ENCODE data around the gene FBXW11.

DNA sequence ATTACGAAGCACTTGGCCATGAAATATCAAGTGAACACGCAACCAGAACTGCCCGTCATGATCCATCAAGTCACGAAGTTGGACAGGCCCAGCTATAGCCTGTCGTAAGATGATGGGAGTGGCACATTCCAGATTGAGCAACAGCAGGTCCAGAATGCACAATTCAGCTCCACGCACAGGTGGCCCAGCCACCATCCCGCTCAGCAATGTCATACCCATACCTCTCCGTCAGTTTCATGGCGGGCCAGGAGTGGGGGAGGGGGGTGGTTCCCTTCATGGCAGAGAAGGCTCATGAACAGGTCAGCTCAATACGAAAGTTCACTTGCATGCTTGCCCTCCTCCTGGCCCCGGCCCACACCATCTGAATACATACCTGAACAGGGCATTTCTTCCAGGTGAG lies 185.9 kb downstream of the FBXW11 start:
- TF ChIP-seq, protein P1, sequence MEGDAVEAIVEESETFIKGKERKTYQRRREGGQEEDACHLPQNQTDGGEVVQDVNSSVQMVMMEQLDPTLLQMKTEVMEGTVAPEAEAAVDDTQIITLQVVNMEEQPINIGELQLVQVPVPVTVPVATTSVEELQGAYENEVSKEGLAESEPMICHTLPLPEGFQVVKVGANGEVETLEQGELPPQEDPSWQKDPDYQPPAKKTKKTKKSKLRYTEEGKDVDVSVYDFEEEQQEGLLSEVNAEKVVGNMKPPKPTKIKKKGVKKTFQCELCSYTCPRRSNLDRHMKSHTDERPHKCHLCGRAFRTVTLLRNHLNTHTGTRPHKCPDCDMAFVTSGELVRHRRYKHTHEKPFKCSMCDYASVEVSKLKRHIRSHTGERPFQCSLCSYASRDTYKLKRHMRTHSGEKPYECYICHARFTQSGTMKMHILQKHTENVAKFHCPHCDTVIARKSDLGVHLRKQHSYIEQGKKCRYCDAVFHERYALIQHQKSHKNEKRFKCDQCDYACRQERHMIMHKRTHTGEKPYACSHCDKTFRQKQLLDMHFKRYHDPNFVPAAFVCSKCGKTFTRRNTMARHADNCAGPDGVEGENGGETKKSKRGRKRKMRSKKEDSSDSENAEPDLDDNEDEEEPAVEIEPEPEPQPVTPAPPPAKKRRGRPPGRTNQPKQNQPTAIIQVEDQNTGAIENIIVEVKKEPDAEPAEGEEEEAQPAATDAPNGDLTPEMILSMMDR (IDR thresholded peaks at IDR 0.05): no peak
- TF ChIP-seq POLR2A (IDR thresholded peaks at IDR 0.05): no peak

Measured in heart left ventricle (tissue), 13 donors.